Stimulated activated CD8-positive, alpha-beta memory T cell treated with anti-CD3 and anti-CD28 coated beads, Interleukin-12 subunit alpha, Interleukin-12 subunit beta, amount 100 ng/mL, for 24 hours (primary cell): ENCODE measurements around the gene PRKG1.

Experiments
- DNase-seq: peaks from one replicate; pipeline ENCODE4 v3.0.0-alpha.2; 2020; ENCODE audit errors: extremely low read depth

Gene PRKG1

GRCh38 chr10:51076299-51076841, 2.1 kb downstream of the PRKG1 start:
- DNase-seq: no peak

DNA sequence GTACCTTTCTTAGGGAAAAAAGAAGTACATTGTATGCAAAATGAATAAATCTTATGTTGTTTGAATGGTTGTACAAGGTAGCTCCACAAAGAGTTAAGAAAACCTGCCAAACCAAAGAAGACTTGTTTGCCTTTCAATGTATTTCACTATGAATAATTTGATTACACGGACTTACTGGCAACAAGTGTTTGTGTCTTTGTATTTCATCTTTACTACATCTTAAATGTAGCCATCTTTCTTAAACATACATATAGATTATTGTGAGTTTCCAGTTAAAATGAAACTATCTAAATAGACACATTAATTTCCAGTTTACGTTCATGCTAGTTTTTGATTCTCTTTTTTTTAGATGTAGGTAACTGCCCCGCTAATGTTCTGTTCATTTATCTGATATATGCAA, 2.8 kb downstream of the PRKG1 start:
- no peak for DNase-seq

- DNase-seq: no peak
These were observed 3.2 kb downstream of the PRKG1 start for GRCh38 chr10:51077507-51077906.

GRCh38 chr10:51079331-51079730, 5.0 kb downstream of the PRKG1 start:
- no peak for DNase-seq

GRCh38 chr10:51079766-51080165, 5.5 kb downstream of the PRKG1 start:
- DNase-seq: no peak

DNA sequence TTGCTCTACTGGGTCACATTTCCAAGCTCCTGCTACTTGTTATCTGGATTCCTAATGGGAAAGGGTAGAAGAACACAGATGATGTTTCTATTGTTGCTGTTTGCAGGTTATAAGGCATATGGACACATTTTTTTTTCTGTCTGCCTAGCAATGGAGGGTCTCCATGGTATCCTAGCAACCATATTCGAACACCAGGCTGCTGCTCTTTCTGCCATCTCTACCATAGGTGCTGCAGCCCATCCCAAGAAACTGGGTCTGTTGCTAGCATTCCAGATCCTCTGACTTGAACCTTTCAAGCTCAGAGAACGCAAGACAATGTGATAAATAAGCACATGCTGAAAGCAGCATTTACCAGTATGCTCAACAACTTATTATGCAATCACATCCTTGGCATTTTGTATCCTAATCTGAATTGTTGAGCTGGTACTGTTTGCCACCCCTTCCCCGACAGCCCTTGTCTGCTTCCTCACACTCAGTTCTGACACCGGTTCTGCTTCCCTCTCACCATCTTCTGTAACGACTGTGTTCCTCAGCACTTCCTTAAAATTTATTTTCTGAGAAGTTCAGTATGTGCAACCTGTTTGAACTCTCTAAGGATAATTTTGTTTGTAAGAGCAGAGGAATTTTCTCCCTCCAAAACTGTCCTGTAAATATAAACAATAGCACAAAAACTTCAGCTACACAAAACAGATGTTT, 6.2 kb downstream of the PRKG1 start:
- no peak for DNase-seq

DNA sequence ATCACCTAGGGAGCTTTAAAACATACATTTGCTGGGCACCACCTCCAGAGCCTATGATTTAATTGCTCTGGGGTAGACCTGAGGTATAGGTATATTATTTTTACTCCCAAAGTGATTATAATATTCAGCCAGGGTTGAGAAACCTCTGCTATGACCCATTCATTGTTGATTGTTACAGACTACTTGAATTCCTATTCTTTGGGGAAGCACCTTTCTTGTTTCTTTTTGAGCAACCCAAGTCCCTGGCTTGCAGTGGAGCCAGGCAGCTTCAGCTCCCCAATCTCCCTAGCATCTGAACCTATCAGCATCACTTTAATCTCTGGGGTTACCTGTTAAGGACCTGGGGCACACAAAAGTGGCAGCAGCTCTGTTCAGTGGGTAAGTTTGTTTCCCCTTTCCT, 8.6 kb downstream of the PRKG1 start:
- no peak for DNase-seq

- DNase-seq: no peak
These were observed 9.1 kb downstream of the PRKG1 start for GRCh38 chr10:51083356-51083853.

DNA sequence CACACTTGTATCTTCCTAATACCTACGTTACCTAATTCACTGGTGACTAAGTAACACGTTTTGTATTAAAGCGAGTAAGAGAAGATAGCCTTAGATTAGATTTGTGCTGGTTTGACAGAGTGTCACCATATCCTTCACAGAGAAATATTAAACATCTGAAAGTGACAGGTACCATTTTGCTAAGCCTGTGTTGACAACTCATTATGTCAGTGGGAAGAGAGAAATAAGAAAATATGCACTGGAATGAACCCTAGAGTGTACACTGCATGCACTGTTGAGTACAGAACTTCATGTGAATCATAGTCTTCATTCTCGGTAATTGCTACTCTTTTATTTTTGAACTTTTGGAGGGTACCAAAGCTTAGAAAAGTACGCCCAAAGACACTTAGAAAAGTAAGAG, 10.9 kb downstream of the PRKG1 start:
- no peak for DNase-seq

DNA sequence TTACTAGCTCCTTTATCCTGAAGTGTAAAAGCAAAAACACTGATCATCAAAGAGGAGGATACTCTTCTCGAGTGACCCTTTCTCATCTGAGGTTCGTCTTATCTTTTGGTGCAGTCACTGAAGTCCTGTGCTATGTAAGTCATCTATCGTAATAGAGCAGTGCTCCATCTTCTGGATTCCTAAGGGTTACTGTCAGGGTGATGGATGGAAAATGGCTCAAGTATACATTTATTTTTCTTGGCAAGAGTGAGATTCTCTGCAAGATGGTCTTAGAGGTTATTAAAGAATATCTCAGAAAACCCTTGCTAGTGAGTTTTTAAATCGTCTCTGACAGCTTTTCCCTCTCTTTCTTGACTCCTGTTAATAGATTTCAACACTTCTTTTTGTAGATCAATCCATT, 12.4 kb downstream of the PRKG1 start:
- no peak for DNase-seq

GRCh38 chr10:51087114-51087513, 12.8 kb downstream of the PRKG1 start:
- DNase-seq: no peak

- DNase-seq: no peak
These were observed 15.9 kb downstream of the PRKG1 start for GRCh38 chr10:51090190-51090589.

DNA sequence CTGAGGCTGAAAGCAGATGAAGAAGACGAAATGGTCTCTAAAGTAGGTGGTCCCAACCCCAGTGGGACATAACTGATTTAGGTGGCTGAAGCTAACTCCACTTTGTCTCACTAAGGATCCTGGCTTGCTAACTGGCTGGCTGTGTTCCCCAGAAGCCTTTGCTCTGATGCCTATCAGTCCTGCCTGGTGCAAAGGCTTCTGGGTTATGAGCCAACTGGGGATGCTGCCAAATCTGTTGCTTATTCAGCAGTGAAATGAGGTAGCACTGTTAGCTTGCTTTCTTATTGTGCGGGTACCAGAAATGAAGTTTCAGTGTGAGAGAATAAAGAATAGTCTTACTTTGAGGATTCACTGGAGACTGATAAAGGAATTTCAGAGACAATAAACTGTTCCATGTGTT, 18.1 kb downstream of the PRKG1 start:
- no peak for DNase-seq

DNA sequence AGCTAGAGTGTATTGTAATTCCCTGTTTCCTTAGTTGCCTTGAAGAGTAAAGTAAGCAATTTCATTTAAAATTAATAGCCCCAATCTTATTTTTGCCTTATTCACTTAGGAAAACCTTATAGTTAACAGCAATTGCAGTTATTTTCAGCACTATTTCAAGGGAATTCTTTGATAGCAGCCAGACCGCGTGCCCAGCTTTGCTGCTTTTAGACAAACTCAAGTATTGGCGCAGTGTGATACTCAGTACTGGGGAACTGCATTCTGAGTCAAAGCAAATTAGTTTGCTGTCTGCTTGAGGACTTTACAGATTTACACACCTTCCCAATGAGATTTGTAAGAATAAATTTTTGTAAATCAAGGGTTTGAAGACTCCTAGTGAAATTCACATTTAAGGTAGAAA, 21.2 kb downstream of the PRKG1 start:
- no peak for DNase-seq

- no peak for DNase-seq
These were observed 23.3 kb downstream of the PRKG1 start for GRCh38 chr10:51097546-51097945.

DNA sequence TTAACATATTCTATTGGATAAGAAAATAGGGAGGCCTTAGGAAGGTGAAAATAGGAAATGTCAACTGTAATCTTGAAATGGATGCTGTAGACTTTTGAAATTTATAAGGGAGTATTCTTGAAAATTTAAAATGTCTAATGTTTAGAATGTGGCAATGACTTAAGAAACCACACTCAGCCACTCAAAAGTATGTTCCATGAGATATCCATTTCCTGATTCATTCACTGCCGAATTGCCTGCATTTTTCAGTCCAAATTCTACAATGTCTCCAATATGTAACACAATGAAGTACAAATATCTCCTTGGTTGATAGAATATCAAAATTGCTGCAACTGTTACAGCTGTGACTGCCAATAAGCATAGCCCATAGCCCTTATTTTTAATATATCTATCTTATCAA, 25.9 kb downstream of the PRKG1 start:
- no peak for DNase-seq

GRCh38 chr10:51103554-51104217, 29.4 kb downstream of the PRKG1 start:
- DNase-seq: no peak

GRCh38 chr10:51106311-51106945, 32.1 kb downstream of the PRKG1 start:
- no peak for DNase-seq

GRCh38 chr10:51108406-51108805, 34.1 kb downstream of the PRKG1 start:
- no peak for DNase-seq

DNA sequence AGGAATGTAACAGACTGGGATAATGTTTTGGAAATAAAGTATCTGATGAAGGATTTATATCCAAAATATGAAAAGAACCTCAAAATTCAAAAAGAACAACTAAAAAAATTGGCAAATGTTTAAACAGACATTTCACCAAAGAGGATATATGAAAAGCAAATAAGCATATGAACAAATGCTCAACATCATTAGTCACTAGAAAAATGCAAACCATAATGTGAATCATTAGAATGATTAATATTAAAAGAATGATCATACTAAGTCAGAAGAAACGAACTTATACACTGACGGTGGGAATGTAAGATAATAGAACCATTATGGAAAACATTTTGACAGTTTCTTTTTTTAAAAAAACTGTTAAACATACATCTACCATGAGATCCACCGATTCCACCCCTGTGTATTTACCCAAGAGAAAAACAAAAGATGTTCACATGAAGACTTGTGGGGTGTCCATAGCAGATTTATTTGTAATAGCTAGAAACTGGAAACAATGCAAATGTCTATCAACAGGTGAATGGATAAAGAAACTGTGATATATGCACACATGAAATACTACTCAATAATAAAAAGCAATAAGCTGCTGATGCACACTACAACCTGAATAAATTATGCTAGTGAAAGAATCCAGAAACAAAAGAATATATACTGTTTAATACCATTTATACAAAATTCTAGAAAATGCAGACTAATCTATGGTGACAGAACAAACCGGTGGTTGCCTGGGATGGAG, 35.7 kb downstream of the PRKG1 start:
- DNase-seq: no peak

GRCh38 chr10:51112013-51112412, 37.7 kb downstream of the PRKG1 start:
- DNase-seq: no peak

DNA sequence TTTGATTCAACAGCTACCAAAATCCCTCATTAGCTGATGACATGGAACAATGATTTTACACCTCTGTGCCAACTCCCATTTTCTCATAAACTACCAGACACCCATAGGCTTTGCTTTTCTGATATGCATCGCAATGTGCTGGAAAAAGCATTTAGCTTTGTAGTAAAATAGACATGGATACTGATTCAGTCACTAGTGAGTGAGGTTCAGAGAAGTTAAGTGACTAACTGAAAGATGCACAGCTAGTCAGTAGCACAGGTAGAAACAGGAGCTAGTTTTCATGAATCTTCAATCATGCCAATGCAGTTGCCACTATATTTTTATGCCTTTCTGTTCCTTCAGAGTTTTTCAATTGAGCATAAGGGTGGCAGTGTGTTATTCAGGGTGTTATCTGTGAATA, 38.7 kb downstream of the PRKG1 start:
- DNase-seq: no peak
